Measurements from ENCODE around the gene PPIP5K1. TPM values are rescaled to one million over a fixed set of nuclear protein-coding genes. Genes with fewer than 3 reads are reported as not detected.
"Not testable (repeated sequence)": the region's sequence is repeated elsewhere in the genome, so short reads cannot be mapped to it uniquely, and the experiment has no call there.

The PPIP5K1 gene
- total and polyA plus RNA-seq, 3 donors from 2014 or later: 44.9 to 165 (median 138) TPM

DNA sequence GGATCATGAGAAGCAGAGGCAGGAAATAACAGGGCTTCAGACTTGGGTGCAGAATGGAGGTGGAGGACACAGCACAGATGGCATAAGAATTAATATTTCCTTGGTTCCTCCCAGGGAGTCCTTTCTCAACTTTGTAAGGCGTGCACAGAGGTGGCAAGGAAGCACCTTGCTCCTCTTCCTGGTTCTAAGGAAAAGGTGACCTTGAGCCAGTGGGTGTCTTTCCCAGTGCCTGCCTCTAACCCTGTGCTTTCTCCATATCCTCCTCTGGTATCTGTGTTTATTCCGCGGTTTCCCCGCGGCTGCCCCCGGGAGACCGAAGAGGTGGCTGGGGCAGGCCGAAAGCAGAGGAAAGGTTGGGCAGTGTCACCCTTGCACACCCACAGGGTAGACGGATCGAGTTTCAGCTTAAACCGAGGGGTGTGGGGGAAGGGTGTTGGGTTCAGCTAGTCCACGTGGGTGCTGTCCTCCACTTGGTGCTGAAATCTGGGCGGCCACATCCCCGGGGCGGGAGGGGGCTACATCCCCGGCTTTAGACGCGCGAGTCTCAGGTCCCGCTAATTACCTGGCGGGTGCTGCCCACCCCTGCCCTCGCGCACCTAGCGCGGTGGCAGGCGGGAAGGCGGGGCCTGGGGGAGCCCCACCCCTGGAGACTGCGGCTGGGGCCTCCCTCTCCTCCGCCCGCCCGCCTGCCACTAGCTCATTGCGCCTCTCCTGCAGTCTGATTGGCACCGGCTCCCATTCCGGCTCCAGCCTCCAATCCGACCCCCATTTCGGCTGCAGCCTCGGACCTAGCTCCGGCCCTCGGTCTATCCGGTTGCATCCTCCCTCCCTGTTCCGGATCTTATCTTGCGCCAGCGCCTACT lies 3.6 kb upstream of the PPIP5K1 start, which contains the start of gene CKMT1B:
TSS of gene CKMT1B (plus strand) at position 700 of the 863 bp plus-strand sequence. CDS start 192 bp downstream, outside the sequence.
- H3K4me3 ChIP-seq; H3K27ac ChIP-seq; H3K9me3 ChIP-seq; intact Hi-C loops (cut with DNase I; ENCODE audit: low total_unique reads); H3K36me3 ChIP-seq (ENCODE audit: low read depth, missing control alignments); H3K27me3 ChIP-seq; DNase-seq; H3K4me1 ChIP-seq: not testable (repeated sequence)
- WGBS, 2 donors: no CpG with 5 or more reads among the region's 43 CpGs

DNA sequence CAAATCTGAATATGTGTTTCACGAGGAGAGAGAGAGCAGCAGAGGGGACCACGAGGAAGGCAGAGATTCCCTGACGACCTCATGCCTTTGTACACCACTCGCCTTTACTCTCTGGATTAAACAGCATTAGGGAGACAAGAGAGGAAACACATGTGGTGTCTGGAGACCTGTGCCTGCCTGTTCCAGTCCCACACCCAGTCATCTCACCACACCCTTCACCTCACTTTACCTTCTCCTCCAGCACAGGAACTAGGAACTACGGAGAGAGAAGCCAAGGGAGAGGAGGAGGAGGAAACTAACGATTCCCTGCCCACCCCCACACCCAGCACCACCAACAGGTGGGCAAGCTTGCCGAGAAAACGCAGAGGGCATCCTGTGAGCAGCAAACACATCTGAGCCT lies 2.8 kb upstream of the PPIP5K1 start:
- intact Hi-C loops (cut with DNase I; ENCODE audit: low total_unique reads); H3K9me3 ChIP-seq; H3K4me1 ChIP-seq; H3K4me3 ChIP-seq; DNase-seq; H3K27me3 ChIP-seq; H3K27ac ChIP-seq; H3K36me3 ChIP-seq (ENCODE audit: low read depth, missing control alignments): not testable (repeated sequence)
- WGBS, 2 donors: 12 to 28% methylated on average over 4 of the region's 8 CpGs

DNA sequence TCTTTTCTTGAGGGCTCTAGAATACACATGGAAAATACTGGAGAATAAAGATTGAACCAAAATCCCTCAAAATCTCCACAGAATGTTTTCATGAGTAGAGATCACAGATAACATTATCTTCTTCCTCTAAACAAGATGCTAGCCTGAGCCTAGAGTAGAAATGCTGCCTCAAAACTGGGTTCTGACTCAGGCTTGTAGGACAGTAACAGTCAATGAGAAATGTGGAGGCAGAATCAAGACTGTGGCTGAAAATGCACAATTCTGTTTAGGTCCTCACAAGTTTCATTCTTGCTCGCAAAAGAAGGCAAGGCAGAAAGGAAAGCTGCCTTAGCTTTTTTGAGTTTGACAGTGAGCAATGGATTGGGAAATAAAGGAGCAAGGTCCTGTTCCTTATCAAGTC lies 15.4 kb downstream of the PPIP5K1 start:
- H3K27ac ChIP-seq; H3K4me3 ChIP-seq; H3K4me1 ChIP-seq; DNase-seq; H3K36me3 ChIP-seq (ENCODE audit: low read depth, missing control alignments); intact Hi-C loops (cut with DNase I; ENCODE audit: low total_unique reads); H3K9me3 ChIP-seq; H3K27me3 ChIP-seq: not testable (repeated sequence)
- no CpG with 5 or more reads among the region's 1 CpG for WGBS, 2 donors

DNA sequence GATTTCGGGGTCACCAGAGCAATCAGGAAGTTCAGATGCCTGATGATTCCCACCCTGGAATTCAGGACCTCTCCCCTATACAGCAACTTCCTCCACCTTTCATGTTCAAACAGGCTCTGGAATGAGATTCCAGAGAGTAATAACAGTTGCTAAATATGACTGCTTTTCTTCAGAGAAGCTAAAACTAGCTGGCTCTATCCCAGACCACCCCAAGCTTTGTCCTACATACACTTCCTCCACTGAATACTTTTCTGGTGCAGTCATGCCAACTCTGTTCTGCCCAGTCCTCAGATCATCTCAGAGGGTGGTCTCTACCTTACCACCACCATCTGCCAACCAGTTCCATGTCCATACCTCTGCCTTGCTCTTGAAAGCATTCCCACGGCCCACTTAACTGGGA lies 23.4 kb downstream of the PPIP5K1 start:
- H3K9me3 ChIP-seq; H3K27me3 ChIP-seq; H3K27ac ChIP-seq; DNase-seq; H3K4me3 ChIP-seq; intact Hi-C loops (cut with DNase I; ENCODE audit: low total_unique reads); H3K4me1 ChIP-seq; H3K36me3 ChIP-seq (ENCODE audit: low read depth, missing control alignments): not testable (repeated sequence)
- WGBS, 2 donors: 60% methylated on average over 1 of the region's 2 CpGs; no CpG with 5 or more reads in 1 of the 2 donors

DNA sequence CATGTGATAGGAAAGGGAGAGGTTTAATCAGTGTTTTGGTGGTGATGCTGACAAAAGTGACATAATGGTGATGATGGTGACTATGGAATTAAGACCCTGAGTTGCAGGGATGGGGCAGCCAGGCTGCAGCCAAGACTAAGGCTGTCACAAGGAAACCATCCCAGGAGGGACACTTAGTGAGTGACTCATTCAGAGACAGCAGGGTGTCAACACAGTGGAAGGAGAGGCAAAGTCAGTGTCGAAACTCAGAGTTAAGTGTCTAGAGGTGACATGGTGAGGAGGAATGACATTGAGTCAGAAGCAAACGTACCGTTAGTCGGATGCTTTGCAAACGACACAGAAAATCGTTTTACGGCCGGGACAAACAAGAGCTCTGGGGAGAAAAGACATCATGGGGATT lies 26.2 kb downstream of the PPIP5K1 start:
- H3K9me3 ChIP-seq; H3K4me3 ChIP-seq; H3K27ac ChIP-seq; intact Hi-C loops (cut with DNase I; ENCODE audit: low total_unique reads); H3K27me3 ChIP-seq; H3K36me3 ChIP-seq (ENCODE audit: low read depth, missing control alignments); DNase-seq; H3K4me1 ChIP-seq: not testable (repeated sequence)
- no CpG with 5 or more reads among the region's 8 CpGs for WGBS, 2 donors

DNA sequence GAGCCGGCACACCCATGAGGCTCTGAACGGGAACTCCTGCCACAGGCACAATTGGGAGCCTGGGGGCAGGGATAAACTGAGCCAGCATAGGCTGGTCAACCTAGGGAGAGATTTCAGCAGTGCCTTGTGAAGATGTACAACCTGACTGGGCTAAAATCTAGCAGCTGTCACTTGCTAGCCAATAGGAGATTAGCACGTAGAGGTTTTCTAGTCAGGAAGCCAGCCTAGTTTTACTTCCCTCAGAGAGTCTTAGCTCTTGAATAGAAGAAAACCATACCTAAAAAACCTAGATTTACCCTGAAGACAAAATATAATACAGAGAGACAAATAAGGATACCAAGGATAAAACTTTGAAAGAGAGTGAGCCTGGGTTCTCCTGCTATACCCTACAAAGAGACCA lies 27.3 kb downstream of the PPIP5K1 start:
- no CpG with 5 or more reads among the region's 3 CpGs for WGBS, 2 donors
- intact Hi-C loops (cut with DNase I; ENCODE audit: low total_unique reads); H3K36me3 ChIP-seq (ENCODE audit: low read depth, missing control alignments); H3K4me3 ChIP-seq; H3K27ac ChIP-seq; H3K9me3 ChIP-seq; H3K27me3 ChIP-seq; H3K4me1 ChIP-seq; DNase-seq: not testable (repeated sequence)

DNA sequence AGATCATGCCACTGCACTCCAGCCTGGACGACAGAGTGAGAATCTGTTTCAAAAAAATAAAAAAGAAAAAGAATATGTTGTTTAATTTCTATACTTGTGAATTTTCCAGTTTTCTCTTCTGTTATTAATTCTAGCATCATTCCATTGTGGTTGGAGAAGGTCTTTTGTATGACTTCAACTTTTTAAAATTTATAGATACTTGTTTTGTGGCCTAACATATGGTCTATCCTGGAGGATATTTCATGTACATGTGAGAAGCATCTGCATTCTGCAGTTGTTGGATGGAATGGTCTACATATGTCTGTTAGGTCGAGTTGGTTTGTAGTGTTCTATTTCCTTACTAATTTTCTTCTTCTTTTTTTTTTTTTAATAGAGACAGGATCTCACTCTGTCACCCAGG lies 37.0 kb downstream of the PPIP5K1 start:
- Histone ChIP-seq H3K4me1 (no peaks in the 10 kb centered on the region), H3K27me3 (no peaks in the 10 kb centered on the region), H3K9me3 (no peaks in the 10 kb centered on the region), H3K27ac (no peak overlapping the region), H3K4me3 (no peak overlapping the region), H3K36me3 (ENCODE audit: low read depth, missing control alignments) (no peaks in the 10 kb centered on the region)
- no peak for DNase-seq
- TF ChIP-seq POLR2A (IDR thresholded peaks at IDR 0.05): no peak
- TF ChIP-seq, protein P1, sequence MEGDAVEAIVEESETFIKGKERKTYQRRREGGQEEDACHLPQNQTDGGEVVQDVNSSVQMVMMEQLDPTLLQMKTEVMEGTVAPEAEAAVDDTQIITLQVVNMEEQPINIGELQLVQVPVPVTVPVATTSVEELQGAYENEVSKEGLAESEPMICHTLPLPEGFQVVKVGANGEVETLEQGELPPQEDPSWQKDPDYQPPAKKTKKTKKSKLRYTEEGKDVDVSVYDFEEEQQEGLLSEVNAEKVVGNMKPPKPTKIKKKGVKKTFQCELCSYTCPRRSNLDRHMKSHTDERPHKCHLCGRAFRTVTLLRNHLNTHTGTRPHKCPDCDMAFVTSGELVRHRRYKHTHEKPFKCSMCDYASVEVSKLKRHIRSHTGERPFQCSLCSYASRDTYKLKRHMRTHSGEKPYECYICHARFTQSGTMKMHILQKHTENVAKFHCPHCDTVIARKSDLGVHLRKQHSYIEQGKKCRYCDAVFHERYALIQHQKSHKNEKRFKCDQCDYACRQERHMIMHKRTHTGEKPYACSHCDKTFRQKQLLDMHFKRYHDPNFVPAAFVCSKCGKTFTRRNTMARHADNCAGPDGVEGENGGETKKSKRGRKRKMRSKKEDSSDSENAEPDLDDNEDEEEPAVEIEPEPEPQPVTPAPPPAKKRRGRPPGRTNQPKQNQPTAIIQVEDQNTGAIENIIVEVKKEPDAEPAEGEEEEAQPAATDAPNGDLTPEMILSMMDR (IDR thresholded peaks at IDR 0.05): no peak
- intact Hi-C loops (cut with DNase I; ENCODE audit: low total_unique reads): no loop called here
- WGBS, 2 donors: 64 to 75% methylated on average over 2 of the region's 2 CpGs

DNA sequence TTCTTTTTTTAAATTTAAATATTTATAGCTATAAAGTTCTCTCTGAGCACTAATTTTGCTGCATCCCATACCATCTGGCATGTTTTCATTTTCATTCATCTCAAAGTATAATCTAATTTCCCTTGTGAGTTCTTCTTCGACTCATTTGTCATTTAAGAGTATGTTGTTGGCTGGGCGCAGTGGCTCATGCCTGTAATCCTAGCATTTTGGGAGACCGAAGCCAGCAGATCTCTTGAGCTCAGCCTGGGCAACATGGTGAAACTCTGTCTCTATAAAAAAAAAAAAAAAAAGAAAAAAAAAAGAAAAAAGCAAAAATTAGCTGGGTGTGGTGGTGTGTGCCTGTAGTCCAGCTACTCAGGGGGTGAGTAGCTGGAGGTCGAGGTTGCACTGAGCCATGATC lies 37.8 kb downstream of the PPIP5K1 start:
- no peaks in the 10 kb centered on the region for H3K36me3 ChIP-seq (ENCODE audit: low read depth, missing control alignments)
- intact Hi-C loops (cut with DNase I; ENCODE audit: low total_unique reads): no loop called here
- WGBS, 2 donors: 93 to 97% methylated on average over 4 of the region's 4 CpGs

More for the DNA sequence above, 37.8 kb downstream of the PPIP5K1 start:
- H3K27me3 ChIP-seq: no peaks in the 10 kb centered on the region
- no peak for TF ChIP-seq POLR2A (IDR thresholded peaks at IDR 0.05)
- TF ChIP-seq, protein P1 (IDR thresholded peaks at IDR 0.05): no peak
- no peaks in the 10 kb centered on the region for H3K9me3 ChIP-seq
- no peaks in the 10 kb centered on the region for H3K4me1 ChIP-seq
- H3K4me3 ChIP-seq: no peak overlapping the region
- no peak for DNase-seq
- H3K27ac ChIP-seq: no peak overlapping the region

Measured in testis (tissue), 3 donors.